Activated B cell treated with CpG ODN at 0.5 μM for 24 hours (primary cell): Measurements from ENCODE around the gene TADA3. TPM values are rescaled to one million over a fixed set of nuclear protein-coding genes. Genes with fewer than 3 reads are reported as not detected.

Experiments used
- ATAC-seq: fragments of 200-7000 bp; cut with Tn5 transposase; one replicate; pipeline ENCODE4 v1.10.0; 2021; ENCODE audit warnings: low read depth, mild to moderate bottlenecking, moderate library complexity
- CTCF ChIA-PET: fragments of 350-600 bp; sonication (Branson Sonifier 250); formaldehyde crosslinking; loops from one replicate; lab custom pipeline; 2021; ENCODE audit warnings: antibody characterized with exemption; lab: Charles Lee
- POLR2A ChIA-PET: fragments of 350-600 bp; sonication (Branson Sonifier 250); formaldehyde crosslinking; loops from one replicate; lab custom pipeline; 2021; ENCODE audit warnings: antibody characterized with exemption; lab: Charles Lee
- DNase-seq: peaks from one replicate; pipeline ENCODE4 v3.0.0; 2022
- H3K27ac Mint-ChIP-seq: one replicate; pipeline ENCODE4 v1.8.0; 2020; ENCODE audit warnings: mixed read lengths
- H3K27me3 Mint-ChIP-seq: one replicate; pipeline ENCODE4 v1.8.0; 2021; ENCODE audit warnings: mixed read lengths
- H3K36me3 Mint-ChIP-seq: one replicate; pipeline ENCODE4 v1.8.0; 2021; ENCODE audit warnings: low read depth, mixed read lengths
- H3K4me1 Mint-ChIP-seq: one replicate; pipeline ENCODE4 v1.8.0; 2021; ENCODE audit warnings: mixed read lengths
- H3K4me3 Mint-ChIP-seq: one replicate; pipeline ENCODE4 v1.8.0; 2020; ENCODE audit warnings: mild to moderate bottlenecking, mixed read lengths
- H3K9me3 Mint-ChIP-seq: one replicate; pipeline ENCODE4 v1.8.0; 2020; ENCODE audit warnings: mixed read lengths
- intact Hi-C: fragments of 100-400 bp; cut with micrococcal nuclease; formaldehyde crosslinking; loops from one replicate; pipeline ENCODE4 v1.15.1; 2024
- total RNA-seq: library from RNA; stranded (reverse); gene quantifications from 2 replicates; pipeline ENCODE4 v1.2.3, GENCODE V29; 2022
- TF ChIP-seq, protein P1 (sequence below): fragments of 200-600 bp; IDR thresholded peaks from one replicate; pipeline ENCODE4 v1.8.0; 2022; ENCODE audit warnings: antibody characterized with exemption, mild to moderate bottlenecking

TADA3 gene
- total RNA-seq, 1 donor from 2014 or later: 44.7 TPM

DNA sequence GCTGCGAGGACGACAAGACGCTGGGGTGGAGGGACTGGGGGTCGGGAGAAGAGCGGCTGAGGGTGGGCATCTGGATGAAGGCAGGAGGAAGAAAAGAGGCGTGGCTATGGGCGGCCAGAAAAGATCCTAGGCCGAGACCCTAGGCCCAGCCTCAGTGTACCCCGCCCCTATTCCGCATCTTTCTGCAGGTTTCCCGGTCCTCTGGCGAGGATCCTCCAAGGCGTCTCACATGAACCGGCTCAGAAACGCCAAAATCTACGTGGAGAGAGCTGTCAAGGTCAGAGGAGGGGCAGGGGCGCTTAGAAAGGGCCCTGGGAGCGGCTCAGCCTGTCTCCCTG is 18.1 kb upstream of the TADA3 start:
- CTCF ChIA-PET: interaction anchor here (1.2 kb wide), 1 partner anchor 15 kb away, joined by 4 read pairs; no protein-coding TSS in a partner anchor
- POLR2A ChIA-PET: interaction anchor here (1.0 to 6.4 kb wide), 4 partner anchors 9 to 80 kb away, joined by 3 to 146 read pairs (median 14); partner anchors contain the start of genes ARPC4, BRPF1, JAGN1 and TADA3
- peaks cover 33% of the 10 kb centered on the region for H3K4me1 Mint-ChIP-seq
- peak overlapping the region; percentile 78 for H3K4me3 Mint-ChIP-seq
- H3K27ac Mint-ChIP-seq: peak overlapping the region; percentile 73
- intact Hi-C loops: no loop called here
- H3K36me3 Mint-ChIP-seq: peaks cover 25% of the 10 kb centered on the region
- H3K27me3 Mint-ChIP-seq: no peaks in the 10 kb centered on the region
- H3K9me3 Mint-ChIP-seq: no peaks in the 10 kb centered on the region
- peak; percentile 5 for ATAC-seq
- TF ChIP-seq, protein P1, sequence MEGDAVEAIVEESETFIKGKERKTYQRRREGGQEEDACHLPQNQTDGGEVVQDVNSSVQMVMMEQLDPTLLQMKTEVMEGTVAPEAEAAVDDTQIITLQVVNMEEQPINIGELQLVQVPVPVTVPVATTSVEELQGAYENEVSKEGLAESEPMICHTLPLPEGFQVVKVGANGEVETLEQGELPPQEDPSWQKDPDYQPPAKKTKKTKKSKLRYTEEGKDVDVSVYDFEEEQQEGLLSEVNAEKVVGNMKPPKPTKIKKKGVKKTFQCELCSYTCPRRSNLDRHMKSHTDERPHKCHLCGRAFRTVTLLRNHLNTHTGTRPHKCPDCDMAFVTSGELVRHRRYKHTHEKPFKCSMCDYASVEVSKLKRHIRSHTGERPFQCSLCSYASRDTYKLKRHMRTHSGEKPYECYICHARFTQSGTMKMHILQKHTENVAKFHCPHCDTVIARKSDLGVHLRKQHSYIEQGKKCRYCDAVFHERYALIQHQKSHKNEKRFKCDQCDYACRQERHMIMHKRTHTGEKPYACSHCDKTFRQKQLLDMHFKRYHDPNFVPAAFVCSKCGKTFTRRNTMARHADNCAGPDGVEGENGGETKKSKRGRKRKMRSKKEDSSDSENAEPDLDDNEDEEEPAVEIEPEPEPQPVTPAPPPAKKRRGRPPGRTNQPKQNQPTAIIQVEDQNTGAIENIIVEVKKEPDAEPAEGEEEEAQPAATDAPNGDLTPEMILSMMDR: no peak
- no peak for DNase-seq

DNA sequence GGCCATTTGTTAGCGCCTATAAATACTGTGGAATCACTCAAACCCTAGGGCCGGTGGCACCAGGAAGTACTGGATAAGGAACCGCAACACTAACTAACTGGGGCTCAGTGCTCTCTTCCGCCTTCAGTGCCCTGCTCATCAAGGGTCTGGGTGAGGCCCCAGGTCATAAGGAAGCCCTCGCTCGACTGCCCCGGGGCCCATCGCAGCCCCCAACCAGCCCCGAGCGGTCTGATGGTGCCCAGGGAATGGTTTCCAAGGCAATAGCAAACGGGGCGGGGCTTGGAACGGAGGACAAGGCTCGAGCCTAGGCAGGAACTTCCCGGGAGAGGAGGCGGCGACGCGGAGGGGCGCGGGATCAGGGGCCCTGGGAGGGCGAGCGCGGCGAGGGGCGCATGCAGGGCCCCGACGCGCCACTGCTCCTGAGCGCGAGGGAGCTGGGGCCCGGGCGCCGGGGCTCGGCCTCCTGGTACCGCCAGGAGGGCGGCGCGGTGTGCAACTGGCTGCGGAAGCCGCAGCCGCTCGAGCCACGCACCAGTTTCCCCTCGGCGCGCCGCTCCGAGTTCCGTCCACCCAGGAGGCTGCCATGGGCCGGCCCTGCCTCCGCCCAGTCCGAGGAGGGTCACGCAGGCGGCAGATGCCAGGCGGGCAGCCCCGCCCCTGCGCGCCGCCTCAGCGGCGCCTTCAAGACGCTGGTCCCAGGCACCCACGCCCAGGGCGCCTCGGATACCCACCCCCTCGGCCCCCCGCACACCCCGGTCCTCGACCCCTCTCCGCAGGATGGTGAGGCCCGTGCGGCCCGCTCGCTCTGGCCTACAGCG is 17.6 kb upstream of the TADA3 start, which contains the start of gene TTLL3:
TSS of gene TTLL3 (plus strand) at position 648 of the 818 bp plus-strand sequence. CDS start 400 bp downstream, outside the sequence.
- ATAC-seq: peak; percentile 69
- TF ChIP-seq, protein P1: no peak
- CTCF ChIA-PET: interaction anchor here (1.2 to 1.7 kb wide), 2 partner anchors 14 to 137 kb away, joined by 4 read pairs; no protein-coding TSS in a partner anchor
- H3K27me3 Mint-ChIP-seq: no peaks in the 10 kb centered on the region
- intact Hi-C loops: loop anchor here (1.0 to 5.0 kb wide), 5 partner anchors 15 to 308 kb away; partner anchors contain the start of genes BRPF1, CRELD1 and RPUSD3
- DNase-seq: peak; percentile 55
- H3K36me3 Mint-ChIP-seq: peaks cover 31% of the 10 kb centered on the region
- H3K27ac Mint-ChIP-seq: peak within 1 kb of the TSS; percentile 98
- H3K4me1 Mint-ChIP-seq: peaks cover 33% of the 10 kb centered on the region
- H3K9me3 Mint-ChIP-seq: no peaks in the 10 kb centered on the region
- POLR2A ChIA-PET: interaction anchor here (0.5 to 6.4 kb wide), 10 partner anchors 8 to 413 kb away, joined by 3 to 146 read pairs (median 5); partner anchors contain the start of genes ARPC4, BRPF1, CRELD1 and EMC3
- peak within 1 kb of the TSS; percentile 91 for H3K4me3 Mint-ChIP-seq

DNA sequence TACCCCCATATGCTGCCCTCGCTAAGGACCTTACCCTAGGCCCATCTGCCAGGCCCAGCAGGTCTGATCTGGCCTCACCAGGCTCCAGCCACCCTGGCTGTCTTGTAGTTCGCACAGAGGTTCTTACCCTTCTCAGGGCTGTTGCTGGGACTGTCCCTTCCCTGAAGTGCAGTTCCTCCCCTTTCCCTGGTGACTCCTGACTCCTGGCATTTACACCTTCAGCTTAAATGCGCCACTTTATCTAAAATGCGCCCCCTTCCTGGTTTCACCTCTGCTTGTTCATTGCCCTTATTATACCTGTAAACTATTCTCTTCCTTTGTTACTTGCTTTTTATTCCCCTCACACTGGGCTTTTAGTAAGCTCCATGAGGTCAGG is 17.0 kb upstream of the TADA3 start:
- ChIA-PET CTCF (interaction anchor here (1.2 to 1.7 kb wide), 3 partner anchors 13 to 137 kb away, joined by 4 read pairs; no protein-coding TSS in a partner anchor), POLR2A (interaction anchor here (0.5 to 6.4 kb wide), 14 partner anchors 8 to 412 kb away, joined by 3 to 146 read pairs (median 5); partner anchors contain the start of genes ARPC4, BRPF1, CRELD1 and EMC3)
- H3K9me3 Mint-ChIP-seq: no peaks in the 10 kb centered on the region
- no peak for DNase-seq
- intact Hi-C loops: loop anchor here (1.0 to 5.0 kb wide), 5 partner anchors 14 to 307 kb away; partner anchors contain the start of genes BRPF1, CRELD1 and RPUSD3
- ATAC-seq: peak; percentile 18
- no peaks in the 10 kb centered on the region for H3K27me3 Mint-ChIP-seq
- H3K4me1 Mint-ChIP-seq: peaks cover 33% of the 10 kb centered on the region
- H3K4me3 Mint-ChIP-seq: peak overlapping the region; percentile 91
- H3K27ac Mint-ChIP-seq: peak overlapping the region; percentile 98
- peaks cover 37% of the 10 kb centered on the region for H3K36me3 Mint-ChIP-seq
- TF ChIP-seq, protein P1: no peak

DNA sequence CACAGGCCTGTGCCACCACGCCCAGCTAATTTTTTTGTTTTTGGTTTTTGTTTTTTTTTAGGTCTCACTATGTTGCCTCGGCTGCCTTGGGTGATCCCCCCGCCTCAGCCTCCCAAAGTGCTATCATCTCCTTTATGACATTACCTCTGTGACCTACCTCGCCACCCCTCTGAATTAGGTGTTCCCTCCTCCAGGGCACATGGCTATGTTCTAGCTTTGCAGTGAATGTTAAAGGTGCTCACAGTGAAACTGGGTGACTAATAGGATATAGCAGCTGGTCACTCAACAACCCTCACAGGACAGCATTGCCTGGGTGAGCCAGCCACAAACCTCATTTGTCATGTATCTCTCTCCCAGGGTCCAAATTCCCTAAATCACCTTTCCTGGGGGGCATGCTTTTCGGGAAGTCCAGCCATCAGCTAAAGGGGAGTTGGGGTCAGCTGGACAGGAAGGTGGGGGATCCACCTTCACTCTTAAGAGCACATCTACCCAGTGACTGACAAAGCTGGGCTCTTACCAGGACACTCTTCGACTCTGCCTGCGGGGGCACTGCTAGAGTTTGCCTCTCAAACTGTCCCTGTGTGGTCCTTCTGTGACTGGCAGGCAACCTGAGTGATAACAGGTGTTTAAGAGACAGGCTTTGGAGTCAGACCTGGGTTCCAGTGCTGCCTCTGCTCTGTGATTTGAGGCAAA is 16.2 kb upstream of the TADA3 start:
- peaks cover 33% of the 10 kb centered on the region for H3K4me1 Mint-ChIP-seq
- H3K4me3 Mint-ChIP-seq: peak overlapping the region; percentile 91
- POLR2A ChIA-PET: interaction anchor here (0.6 to 6.4 kb wide), 14 partner anchors 13 to 415 kb away, joined by 3 to 146 read pairs (median 5); partner anchors contain the start of genes ARPC4, BRPF1, CRELD1 and JAGN1
- intact Hi-C loops: loop anchor here (1.0 to 5.0 kb wide), 5 partner anchors 13 to 306 kb away; partner anchors contain the start of genes BRPF1, CRELD1 and RPUSD3
- peaks cover 44% of the 10 kb centered on the region for H3K36me3 Mint-ChIP-seq
- H3K27ac Mint-ChIP-seq: peak overlapping the region; percentile 98
- no peaks in the 10 kb centered on the region for H3K9me3 Mint-ChIP-seq
- no peaks in the 10 kb centered on the region for H3K27me3 Mint-ChIP-seq
- CTCF ChIA-PET: interaction anchor here (1.3 to 1.7 kb wide), 3 partner anchors 13 to 138 kb away, joined by 3 to 4 read pairs (median 4); no protein-coding TSS in a partner anchor
- DNase-seq: no peak
- TF ChIP-seq, protein P1: no peak
- ATAC-seq: peak; percentile 43
